ENCODE data around the gene IL17C. TPM values are rescaled to one million over a fixed set of nuclear protein-coding genes. Genes with fewer than 3 reads are reported as not detected.

Gene IL17C
- total and polyA plus RNA-seq, 8 donors, result 0.87 to 1.2 TPM; not detected in 6

DNA sequence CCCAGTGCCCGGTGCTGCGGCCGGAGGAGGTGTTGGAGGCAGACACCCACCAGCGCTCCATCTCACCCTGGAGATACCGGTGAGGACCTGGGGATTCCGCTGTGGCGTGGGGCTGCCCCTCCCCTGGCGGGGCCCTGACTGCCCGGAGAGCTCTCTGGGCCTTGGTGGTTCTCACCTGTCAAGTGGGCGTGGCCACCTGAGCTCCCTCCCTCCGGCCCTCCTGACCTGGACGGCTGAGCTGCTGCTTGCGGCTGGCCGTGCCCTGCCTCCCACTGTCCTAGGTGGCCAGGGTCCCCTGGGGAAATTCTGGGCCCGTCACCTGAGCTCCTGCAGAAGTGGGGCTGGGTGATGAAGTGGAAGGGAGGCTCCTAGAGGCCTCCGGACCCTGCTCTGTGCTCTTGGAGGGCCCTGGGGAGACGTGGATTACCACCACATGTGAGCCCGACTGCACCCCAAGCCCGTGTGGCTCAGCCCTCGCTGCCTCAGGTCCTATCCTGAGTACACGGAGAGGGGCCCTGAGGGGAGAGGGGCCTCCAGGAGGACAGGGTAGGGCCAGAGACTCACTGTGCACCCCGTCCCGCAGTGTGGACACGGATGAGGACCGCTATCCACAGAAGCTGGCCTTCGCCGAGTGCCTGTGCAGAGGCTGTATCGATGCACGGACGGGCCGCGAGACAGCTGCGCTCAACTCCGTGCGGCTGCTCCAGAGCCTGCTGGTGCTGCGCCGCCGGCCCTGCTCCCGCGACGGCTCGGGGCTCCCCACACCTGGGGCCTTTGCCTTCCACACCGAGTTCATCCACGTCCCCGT is 1.1 kb downstream of the IL17C start:
- Histone ChIP-seq H3K9me3 (no peaks in the 10 kb centered on the region), H3K4me3 (peak overlapping the region in 1 of 4 donors; percentile 2), H3K36me3 (peaks cover 0 to 24% (median 19%) of the 10 kb centered on the region in 4 donors), H3K4me1 (peaks cover 18 to 40% (median 29%) of the 10 kb centered on the region in 4 donors), H3K27ac (no peak overlapping the region), H3K27me3 (peaks cover 13 to 69% (median 33%) of the 10 kb centered on the region in 3 donors)
- TF ChIP-seq EP300 (IDR thresholded peaks at IDR 0.05), result no peak
- no peak for TF ChIP-seq POLR2A (IDR thresholded peaks at IDR 0.05)
- TF ChIP-seq, protein P1, sequence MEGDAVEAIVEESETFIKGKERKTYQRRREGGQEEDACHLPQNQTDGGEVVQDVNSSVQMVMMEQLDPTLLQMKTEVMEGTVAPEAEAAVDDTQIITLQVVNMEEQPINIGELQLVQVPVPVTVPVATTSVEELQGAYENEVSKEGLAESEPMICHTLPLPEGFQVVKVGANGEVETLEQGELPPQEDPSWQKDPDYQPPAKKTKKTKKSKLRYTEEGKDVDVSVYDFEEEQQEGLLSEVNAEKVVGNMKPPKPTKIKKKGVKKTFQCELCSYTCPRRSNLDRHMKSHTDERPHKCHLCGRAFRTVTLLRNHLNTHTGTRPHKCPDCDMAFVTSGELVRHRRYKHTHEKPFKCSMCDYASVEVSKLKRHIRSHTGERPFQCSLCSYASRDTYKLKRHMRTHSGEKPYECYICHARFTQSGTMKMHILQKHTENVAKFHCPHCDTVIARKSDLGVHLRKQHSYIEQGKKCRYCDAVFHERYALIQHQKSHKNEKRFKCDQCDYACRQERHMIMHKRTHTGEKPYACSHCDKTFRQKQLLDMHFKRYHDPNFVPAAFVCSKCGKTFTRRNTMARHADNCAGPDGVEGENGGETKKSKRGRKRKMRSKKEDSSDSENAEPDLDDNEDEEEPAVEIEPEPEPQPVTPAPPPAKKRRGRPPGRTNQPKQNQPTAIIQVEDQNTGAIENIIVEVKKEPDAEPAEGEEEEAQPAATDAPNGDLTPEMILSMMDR (IDR thresholded peaks at IDR 0.05), result no peak
- no peak for TF ChIP-seq POLR2AphosphoS5 (IDR thresholded peaks at IDR 0.05)
- intact Hi-C loops (cut with DNase I; ENCODE audit: low total_unique reads), result no loop called here
- DNase-seq, result peak; percentile 56 to 76
- 18 to 31% (median 24%) methylated on average over 20 to 45 of the region's 45 CpGs for WGBS, 5 donors

DNA sequence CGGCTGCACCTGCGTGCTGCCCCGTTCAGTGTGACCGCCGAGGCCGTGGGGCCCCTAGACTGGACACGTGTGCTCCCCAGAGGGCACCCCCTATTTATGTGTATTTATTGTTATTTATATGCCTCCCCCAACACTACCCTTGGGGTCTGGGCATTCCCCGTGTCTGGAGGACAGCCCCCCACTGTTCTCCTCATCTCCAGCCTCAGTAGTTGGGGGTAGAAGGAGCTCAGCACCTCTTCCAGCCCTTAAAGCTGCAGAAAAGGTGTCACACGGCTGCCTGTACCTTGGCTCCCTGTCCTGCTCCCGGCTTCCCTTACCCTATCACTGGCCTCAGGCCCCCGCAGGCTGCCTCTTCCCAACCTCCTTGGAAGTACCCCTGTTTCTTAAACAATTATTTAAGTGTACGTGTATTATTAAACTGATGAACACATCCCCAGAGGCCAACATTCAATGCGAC is 1.7 kb downstream of the IL17C start:
- peaks cover 14 to 33% (median 23%) of the 10 kb centered on the region in 4 donors for H3K4me1 ChIP-seq
- H3K36me3 ChIP-seq, result peaks cover 0 to 26% (median 21%) of the 10 kb centered on the region in 4 donors
- TF ChIP-seq POLR2A (IDR thresholded peaks at IDR 0.05) (no peak), EP300 (IDR thresholded peaks at IDR 0.05) (no peak), POLR2AphosphoS5 (IDR thresholded peaks at IDR 0.05) (no peak)
- TF ChIP-seq, protein P1 (IDR thresholded peaks at IDR 0.05), result no peak
- H3K4me3 ChIP-seq, result no peak overlapping the region
- 41 to 52% (median 47%) methylated on average over 13 of the region's 13 CpGs for WGBS, 5 donors
- H3K27me3 ChIP-seq, result peaks cover 13 to 63% (median 27%) of the 10 kb centered on the region in 3 donors
- DNase-seq, result no peak
- no peak overlapping the region for H3K27ac ChIP-seq
- intact Hi-C loops (cut with DNase I; ENCODE audit: low total_unique reads), result no loop called here
- no peaks in the 10 kb centered on the region for H3K9me3 ChIP-seq

DNA sequence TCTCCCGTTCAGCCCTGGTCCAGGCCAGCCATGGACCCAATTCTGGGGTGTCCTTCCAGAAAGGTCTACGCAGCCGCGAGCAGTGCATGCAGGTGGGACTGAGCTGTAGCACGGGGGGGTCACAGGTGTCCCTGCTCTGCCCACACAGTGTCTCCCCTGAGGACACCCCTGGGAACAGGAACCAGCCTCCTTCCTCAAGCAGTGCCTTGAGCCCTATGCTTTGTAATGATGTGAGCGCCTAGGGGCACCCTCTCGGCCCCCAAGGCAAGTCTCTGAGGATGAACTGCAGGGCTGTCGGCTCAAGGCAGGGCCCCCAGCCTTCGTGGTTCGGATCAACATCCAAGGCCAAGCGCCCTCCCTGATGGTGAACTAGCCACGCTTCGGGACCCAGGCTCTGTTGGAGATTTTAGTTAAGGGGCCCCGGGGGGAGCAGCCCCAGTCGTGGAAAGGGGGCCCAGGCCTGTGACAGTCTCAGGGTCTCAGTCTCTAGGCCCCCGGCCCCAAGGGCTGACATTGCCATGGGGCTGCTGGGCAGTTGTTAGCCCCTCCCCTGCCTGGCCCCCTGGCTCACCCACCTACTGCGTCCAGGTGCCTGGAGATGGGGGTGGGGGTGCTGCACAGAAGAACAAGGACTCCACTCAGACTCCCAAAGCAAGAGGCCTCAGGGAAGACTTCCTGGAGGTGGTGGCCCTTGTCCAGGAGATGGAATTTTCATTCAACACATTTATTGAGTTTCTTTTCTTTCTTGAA is 2.3 kb downstream of the IL17C start:
- 59 to 72% (median 70%) methylated on average over 12 to 17 of the region's 17 CpGs for WGBS, 5 donors
- H3K36me3 ChIP-seq, result peaks cover 0 to 32% (median 27%) of the 10 kb centered on the region in 4 donors
- H3K27ac ChIP-seq, result no peak overlapping the region
- no peak for TF ChIP-seq EP300 (IDR thresholded peaks at IDR 0.05)
- no peak for TF ChIP-seq POLR2A (IDR thresholded peaks at IDR 0.05)
- TF ChIP-seq, protein P1 (IDR thresholded peaks at IDR 0.05), result no peak
- TF ChIP-seq POLR2AphosphoS5 (IDR thresholded peaks at IDR 0.05), result no peak
- H3K27me3 ChIP-seq, result peaks cover 13 to 57% (median 27%) of the 10 kb centered on the region in 3 donors
- no peak overlapping the region for H3K4me3 ChIP-seq
- no peak for DNase-seq
- intact Hi-C loops (cut with DNase I; ENCODE audit: low total_unique reads), result no loop called here
- no peaks in the 10 kb centered on the region for H3K9me3 ChIP-seq
- peaks cover 14 to 27% (median 20%) of the 10 kb centered on the region in 4 donors for H3K4me1 ChIP-seq

DNA sequence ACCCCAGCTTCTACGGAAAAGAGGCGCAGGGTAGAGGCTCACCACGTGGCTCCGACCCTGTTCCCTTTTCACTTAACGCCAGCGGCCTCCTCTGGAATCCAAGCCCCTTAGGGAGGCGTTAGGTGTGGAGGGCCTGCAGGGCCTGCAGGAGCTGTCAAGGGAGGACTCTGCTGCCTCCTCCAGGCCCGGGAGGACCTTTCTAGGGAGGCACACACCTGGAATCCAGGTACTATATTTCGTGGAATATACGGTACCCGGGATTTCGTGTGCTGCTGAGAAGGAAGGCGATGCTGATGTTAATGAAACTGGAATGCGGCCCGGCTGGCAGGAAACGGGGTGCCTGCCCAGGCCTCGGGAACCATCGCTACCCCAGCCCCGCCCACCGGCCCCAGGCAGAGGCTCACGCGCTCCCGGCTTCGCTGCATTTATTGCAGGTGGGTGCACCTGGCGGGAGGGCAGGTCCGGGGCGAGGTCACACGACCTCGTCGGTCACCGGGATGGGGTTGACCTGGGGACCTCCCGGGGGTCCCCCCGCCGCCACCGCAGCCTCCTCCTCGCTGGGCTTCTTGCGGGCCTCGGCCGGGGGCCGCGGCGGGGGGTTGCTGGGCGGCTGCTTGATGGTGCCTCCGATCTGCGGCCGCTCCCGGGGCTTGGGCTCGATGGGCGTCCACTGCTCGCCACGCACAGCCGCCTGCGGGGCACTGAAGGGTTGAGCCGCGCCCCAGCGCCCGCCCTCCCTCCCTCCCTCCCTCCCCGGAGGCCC is 4.7 kb downstream of the IL17C start:
- H3K36me3 ChIP-seq, result peaks cover 0 to 45% (median 34%) of the 10 kb centered on the region in 4 donors
- no peaks in the 10 kb centered on the region for H3K9me3 ChIP-seq
- 87 to 91% (median 90%) methylated on average over 24 to 58 of the region's 58 CpGs for WGBS, 5 donors
- no peak overlapping the region for H3K4me3 ChIP-seq
- peaks cover 13 to 33% (median 24%) of the 10 kb centered on the region in 3 donors for H3K27me3 ChIP-seq
- TF ChIP-seq, protein P1 (IDR thresholded peaks at IDR 0.05), result no peak
- TF ChIP-seq POLR2A (IDR thresholded peaks at IDR 0.05), result no peak
- TF ChIP-seq EP300 (IDR thresholded peaks at IDR 0.05), result no peak
- TF ChIP-seq POLR2AphosphoS5 (IDR thresholded peaks at IDR 0.05), result no peak
- peaks cover 14 to 29% (median 22%) of the 10 kb centered on the region in 4 donors for H3K4me1 ChIP-seq
- intact Hi-C loops (cut with DNase I; ENCODE audit: low total_unique reads), result no loop called here
- H3K27ac ChIP-seq, result no peak overlapping the region
- DNase-seq, result no peak
